Testis (tissue), 2 donors: ENCODE results near the gene TRABD2A.

ENCODE experiments used
- POLR2A ChIP-seq: fragments of 450-650 bp; IDR thresholded peaks from one replicate; pipeline ENCODE4 v1.6.1; 2017; ENCODE audit warnings: antibody characterized with exemption, mild to moderate bottlenecking, moderate library complexity
- TF ChIP-seq, protein P1 (sequence below), 3 experiments: fragments of 450-650 bp in 2 of 3; fragments of 200-600 bp in 1 of 3; sonication (generic) in 1 of 3; IDR thresholded peaks; one replicate each; pipeline ENCODE4 v1.5.1; 2016 to 2019; ENCODE audit warnings: antibody characterized with exemption in 3 of 3, mild to moderate bottlenecking in 2 of 3, moderate library complexity in 1 of 3

DNA sequence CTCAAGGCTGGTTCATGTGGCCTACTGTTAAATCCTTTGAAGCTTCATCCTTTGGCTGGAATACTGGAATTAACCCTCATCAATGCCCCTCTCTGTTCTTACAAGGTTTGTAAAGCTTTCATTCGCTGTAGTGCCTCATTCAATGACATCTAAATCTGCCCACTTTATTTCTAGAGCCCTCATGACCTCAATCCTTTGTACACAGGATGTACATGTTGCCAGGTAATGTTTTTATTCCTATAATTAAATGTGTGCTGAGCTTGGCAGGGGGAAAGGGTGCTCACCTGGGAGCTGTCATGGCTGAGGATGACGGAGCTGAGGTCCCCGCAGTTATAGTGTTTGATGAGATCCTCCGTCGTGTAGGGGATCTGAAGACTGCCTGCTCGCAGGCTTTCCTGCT lies 39.3 kb downstream of the TRABD2A start:
- TF ChIP-seq, protein P1, sequence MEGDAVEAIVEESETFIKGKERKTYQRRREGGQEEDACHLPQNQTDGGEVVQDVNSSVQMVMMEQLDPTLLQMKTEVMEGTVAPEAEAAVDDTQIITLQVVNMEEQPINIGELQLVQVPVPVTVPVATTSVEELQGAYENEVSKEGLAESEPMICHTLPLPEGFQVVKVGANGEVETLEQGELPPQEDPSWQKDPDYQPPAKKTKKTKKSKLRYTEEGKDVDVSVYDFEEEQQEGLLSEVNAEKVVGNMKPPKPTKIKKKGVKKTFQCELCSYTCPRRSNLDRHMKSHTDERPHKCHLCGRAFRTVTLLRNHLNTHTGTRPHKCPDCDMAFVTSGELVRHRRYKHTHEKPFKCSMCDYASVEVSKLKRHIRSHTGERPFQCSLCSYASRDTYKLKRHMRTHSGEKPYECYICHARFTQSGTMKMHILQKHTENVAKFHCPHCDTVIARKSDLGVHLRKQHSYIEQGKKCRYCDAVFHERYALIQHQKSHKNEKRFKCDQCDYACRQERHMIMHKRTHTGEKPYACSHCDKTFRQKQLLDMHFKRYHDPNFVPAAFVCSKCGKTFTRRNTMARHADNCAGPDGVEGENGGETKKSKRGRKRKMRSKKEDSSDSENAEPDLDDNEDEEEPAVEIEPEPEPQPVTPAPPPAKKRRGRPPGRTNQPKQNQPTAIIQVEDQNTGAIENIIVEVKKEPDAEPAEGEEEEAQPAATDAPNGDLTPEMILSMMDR (IDR thresholded peaks at IDR 0.05): no peak
- no peak for TF ChIP-seq POLR2A
